DMS114 treated with DMSO at 0.1 percent for 48 hours (cell line): ENCODE data around the gene OR10AD1.
"Not testable (repeated sequence)": the region's sequence is repeated elsewhere in the genome, so short reads cannot be mapped to it uniquely, and the experiment has no call there.

Experiments
- DNase-seq: peaks from one replicate; lab custom pipeline; 2025; ENCODE audit not compliant: unreplicated experiment; lab: John Stamatoyannopoulos, UW

The OR10AD1 gene, protein sequence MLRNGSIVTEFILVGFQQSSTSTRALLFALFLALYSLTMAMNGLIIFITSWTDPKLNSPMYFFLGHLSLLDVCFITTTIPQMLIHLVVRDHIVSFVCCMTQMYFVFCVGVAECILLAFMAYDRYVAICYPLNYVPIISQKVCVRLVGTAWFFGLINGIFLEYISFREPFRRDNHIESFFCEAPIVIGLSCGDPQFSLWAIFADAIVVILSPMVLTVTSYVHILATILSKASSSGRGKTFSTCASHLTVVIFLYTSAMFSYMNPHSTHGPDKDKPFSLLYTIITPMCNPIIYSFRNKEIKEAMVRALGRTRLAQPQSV

DNA sequence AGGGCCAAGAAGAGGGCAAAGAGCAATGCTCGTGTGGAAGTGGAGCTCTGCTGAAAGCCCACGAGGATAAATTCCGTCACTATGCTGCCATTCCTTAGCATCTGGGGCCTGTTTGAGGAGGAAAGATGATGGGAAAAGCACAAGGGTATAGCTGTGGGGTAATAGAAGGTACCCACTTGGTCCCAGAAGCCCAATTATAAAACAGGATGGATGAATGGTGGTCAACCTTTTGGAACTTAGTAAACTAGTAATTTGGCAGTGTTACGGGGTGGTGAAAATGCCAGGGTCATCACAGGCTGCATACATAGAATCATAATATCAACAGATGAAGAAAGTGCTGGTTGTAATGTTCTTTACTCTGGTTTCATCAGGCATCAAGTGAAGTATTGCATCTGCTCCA, at the start of gene OR10AD1:
TSS of gene OR10AD1 (minus strand) at position 101 of the 400 bp plus-strand sequence. CDS start at position 101, 0 bp downstream.
- no peak for DNase-seq

DNA sequence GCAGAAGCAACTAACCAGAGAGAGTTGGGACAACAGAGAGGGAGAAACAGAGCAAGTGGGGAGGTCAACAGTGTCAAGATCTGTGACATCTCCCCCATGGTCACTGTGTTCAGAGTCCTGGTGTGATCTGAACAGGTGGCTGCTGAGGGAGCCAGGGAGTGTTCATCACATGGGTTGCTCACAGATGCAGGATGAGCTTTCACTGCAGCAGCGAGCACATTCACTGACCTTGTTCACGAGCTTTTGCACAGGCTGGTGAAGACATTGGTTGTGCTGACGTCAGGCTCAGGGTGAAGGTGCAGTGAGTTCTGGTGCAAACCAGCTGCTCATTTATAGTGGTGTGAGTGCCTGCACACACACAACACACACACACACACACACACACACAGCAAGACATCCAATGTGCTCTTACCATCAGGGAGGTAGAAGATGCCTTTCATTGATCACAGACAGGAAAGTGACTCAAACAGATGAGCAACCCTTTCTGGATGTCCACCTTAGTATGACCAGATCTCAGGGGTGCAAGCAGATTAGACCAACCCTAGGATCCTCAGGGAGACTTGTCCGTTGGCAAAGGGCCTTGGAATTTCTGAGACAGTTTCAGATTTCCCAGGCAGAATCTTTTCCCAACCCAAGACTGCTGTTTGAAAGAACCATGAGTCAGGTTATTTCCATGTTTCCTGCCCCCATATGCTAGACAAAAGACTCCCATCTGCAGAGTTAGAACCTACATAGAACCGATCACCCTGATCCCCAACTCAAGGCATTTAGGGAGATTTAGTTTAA, 44.3 kb upstream of the OR10AD1 start:
- DNase-seq, result no peak

GRCh38 chr12:48237162-48237561, 34.1 kb upstream of the OR10AD1 start:
- no peak for DNase-seq

GRCh38 chr12:48235796-48236333, 32.8 kb upstream of the OR10AD1 start:
- DNase-seq, result no peak

DNA sequence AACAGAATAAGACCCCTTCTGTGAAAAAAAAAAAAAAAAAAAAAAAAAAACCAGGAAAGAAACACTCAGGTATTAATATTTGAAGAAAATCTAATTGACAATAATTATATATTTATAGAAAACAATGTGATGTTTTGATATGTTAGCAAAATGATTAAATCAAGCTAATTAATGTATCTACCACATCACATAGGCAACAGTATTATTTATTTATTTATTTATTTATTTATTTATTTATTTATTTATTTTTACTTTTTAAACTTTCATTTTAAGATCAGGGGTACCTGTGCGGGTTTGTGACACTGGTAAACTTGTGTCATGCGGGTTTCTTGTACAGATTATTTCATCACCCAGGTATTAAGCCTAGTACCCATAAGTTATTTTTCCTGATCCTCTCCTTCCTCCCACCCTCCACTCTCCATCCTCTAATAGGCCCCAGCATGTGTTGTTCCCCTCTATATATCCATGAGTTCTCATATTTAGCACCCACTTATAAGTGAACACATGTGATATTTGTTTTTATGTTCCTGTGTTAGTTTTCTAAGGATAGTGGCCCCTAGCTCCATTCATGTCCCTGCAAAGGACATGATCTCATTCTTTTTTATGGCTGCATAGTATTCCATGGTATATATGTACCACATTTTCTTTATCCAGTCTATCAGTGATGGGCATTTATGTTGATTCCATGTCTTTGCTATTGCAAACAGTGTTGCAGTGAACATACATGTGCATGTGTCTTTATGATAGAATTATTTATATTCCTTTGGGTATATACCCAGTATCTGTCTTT, 28.3 kb upstream of the OR10AD1 start:
- DNase-seq, result not testable (repeated sequence)

- not testable (repeated sequence) for DNase-seq
These were observed 21.4 kb upstream of the OR10AD1 start for GRCh38 chr12:48224533-48224932.

- no peak for DNase-seq
These were observed 18.6 kb upstream of the OR10AD1 start for GRCh38 chr12:48221645-48222044.

GRCh38 chr12:48220701-48221100, 17.6 kb upstream of the OR10AD1 start:
- DNase-seq, result no peak

GRCh38 chr12:48219631-48220030, 16.5 kb upstream of the OR10AD1 start:
- DNase-seq, result no peak

- DNase-seq, result no peak
These were observed 13.7 kb upstream of the OR10AD1 start for GRCh38 chr12:48216785-48217184.

GRCh38 chr12:48209495-48209894, 6.4 kb upstream of the OR10AD1 start:
- DNase-seq, result not testable (repeated sequence)

DNA sequence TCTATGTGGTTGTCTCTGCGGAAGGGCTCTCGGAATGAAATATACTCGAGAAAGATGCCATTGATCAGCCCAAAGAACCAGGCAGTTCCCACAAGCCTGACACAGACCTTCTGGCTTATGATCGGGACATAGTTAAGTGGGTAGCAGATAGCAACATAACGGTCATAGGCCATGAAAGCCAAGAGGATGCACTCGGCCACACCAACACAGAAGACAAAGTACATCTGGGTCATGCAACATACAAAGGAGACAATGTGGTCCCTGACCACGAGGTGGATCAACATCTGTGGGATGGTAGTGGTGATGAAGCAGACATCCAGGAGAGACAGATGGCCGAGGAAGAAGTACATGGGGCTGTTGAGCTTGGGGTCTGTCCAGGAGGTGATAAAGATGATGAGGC, 326 bp downstream of the OR10AD1 start:
- DNase-seq, result no peak

GRCh38 chr12:48201516-48201915, 1.6 kb downstream of the OR10AD1 start:
- DNase-seq, result no peak

- DNase-seq, result no peak
These were observed 2.0 kb downstream of the OR10AD1 start for GRCh38 chr12:48201091-48201490.

DNA sequence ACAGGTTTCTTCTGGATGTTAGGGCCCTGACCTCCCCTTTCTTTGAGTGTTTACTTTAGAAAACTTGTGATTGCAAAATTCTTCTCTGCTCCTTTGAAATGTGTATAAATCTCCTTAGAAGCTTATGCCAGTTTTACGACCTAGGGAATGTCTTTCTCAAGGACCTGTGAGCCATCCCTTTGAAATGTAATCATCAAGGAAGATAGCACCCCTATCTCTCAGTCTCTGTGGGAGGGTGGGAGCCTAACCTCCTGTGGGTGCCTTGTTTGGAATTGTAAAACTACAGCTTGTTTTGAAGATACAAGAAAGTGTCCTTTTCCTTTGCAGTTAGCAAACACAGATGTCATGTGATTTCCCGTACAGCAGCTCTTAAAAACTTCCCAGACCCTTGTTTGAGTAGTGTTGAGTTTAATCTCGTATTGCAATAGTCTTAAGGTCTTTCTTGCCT, 3.3 kb downstream of the OR10AD1 start:
- no peak for DNase-seq

DNA sequence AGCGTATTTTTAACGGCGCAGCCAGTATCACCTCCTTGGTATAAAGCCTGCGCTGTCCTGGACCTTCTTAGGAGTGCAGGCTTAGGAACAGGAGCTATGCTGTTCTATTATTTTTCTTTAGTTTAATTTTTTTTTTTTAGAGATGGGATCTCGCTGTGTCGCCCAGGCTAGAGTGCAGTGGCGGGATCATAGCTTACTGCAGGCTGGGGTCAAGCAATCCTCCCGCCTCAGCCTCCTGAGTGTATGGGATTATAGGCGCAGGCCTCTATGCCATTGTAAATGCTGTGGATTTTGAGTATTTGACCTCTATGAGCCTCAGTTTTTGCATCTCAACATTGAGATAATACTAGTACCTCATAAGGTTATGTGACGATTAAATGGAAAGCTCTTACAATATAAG, 4.1 kb downstream of the OR10AD1 start:
- DNase-seq, result no peak

GRCh38 chr12:48198672-48198971, 4.5 kb downstream of the OR10AD1 start:
- DNase-seq, result no peak

DNA sequence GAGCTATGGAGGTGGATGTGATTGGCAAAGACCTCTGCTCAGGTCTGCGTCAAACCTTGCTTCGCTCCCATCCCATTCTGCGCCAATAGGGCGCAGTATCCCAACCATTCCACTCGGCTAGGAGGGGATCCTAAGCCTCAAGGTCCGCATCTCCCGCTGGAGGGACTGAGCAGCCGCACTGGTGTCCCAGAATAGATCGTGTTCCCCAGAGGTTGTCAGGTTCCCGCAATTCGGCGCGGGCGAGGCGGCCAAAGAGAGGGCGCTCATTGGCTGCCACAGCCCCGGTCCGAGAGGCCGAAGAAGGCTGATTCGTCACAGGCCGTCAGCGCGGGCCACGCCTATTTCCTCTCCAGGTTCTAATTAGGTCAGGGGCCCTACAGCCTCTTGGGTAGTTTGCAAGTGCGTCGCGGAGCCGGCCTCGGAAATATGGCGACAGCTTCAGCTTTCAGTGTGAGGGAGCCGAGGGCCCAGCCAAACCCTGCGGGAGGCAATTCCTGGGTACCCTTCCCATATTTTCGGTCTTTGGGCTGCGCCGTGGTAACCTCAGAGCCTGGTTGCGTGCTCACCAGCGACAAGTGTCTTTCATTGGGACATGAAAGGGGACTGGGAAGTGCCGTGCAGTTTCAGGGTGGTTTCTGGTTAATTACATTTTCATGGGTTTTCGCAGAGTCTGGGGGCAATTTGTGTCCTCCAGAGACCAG, 5.0 kb downstream of the OR10AD1 start:
- DNase-seq, result peak; percentile 85

GRCh38 chr12:48197549-48197970, 5.5 kb downstream of the OR10AD1 start:
- DNase-seq, result peak; percentile 24

- DNase-seq, result no peak
These were observed 8.3 kb downstream of the OR10AD1 start for GRCh38 chr12:48194799-48195201.

GRCh38 chr12:48193623-48194022, 9.5 kb downstream of the OR10AD1 start:
- DNase-seq, result no peak
